Right atrium auricular region (tissue), 2 donors: ENCODE measurements around the gene FOXO4. TPM values are rescaled to one million over a fixed set of nuclear protein-coding genes. Genes with fewer than 3 reads are reported as not detected.
"Not testable (repeated sequence)": the region's sequence is repeated elsewhere in the genome, so short reads cannot be mapped to it uniquely, and the experiment has no call there.

Experiments used
- DNase-seq: peaks from one replicate; pipeline ENCODE4 v3.0.0-alpha.2; 2019; ENCODE audit warnings: low spot score
- H3K27ac ChIP-seq, 2 donors: fragments of 200-600 bp; sonication (generic); 1 replicate in 1 of 2; 2 replicates in 1 of 2; pipeline ENCODE4 v1.5.1; 2016 to 2019
- H3K27me3 ChIP-seq, 2 donors: fragments of 200-600 bp; sonication (generic); one replicate each; pipeline versions ENCODE4 v1.5.1 to v1.6.0; 2017 to 2019
- H3K36me3 ChIP-seq: fragments of 200-600 bp; sonication (generic); one replicate; pipeline ENCODE4 v1.5.1; 2016
- H3K4me1 ChIP-seq, 2 donors: fragments of 200-600 bp; sonication (generic); one replicate each; pipeline versions ENCODE4 v1.5.1 to v1.6.0; 2017 to 2019
- H3K4me3 ChIP-seq, 2 donors: fragments of 200-600 bp; sonication (generic); 1 replicate in 1 of 2; 2 replicates in 1 of 2; pipeline ENCODE4 v1.5.1; 2017 to 2019; ENCODE audit warnings: mild to moderate bottlenecking in 1 of 2, moderate library complexity in 1 of 2
- H3K9me3 ChIP-seq, 2 donors: fragments of 200-600 bp; sonication (generic); one replicate each; pipeline ENCODE4 v1.5.1; 2019
- total RNA-seq, 2 donors: library from RNA; depleted of rRNA; stranded (reverse); fragments of >200 nt; gene quantifications; one replicate each; pipeline ENCODE4 v1.1.0, GENCODE V29; 2016
- TF ChIP-seq, protein P1 (sequence below), 2 donors: fragments of 200-600 bp; sonication (generic); IDR thresholded peaks; one replicate each; pipeline ENCODE4 v1.5.1; 2019; ENCODE audit warnings: antibody characterized with exemption in 2 of 2

Gene FOXO4, protein sequence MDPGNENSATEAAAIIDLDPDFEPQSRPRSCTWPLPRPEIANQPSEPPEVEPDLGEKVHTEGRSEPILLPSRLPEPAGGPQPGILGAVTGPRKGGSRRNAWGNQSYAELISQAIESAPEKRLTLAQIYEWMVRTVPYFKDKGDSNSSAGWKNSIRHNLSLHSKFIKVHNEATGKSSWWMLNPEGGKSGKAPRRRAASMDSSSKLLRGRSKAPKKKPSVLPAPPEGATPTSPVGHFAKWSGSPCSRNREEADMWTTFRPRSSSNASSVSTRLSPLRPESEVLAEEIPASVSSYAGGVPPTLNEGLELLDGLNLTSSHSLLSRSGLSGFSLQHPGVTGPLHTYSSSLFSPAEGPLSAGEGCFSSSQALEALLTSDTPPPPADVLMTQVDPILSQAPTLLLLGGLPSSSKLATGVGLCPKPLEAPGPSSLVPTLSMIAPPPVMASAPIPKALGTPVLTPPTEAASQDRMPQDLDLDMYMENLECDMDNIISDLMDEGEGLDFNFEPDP
- total RNA-seq, result 10 to 100 TPM; 12.4 to 17.0 TPM

DNA sequence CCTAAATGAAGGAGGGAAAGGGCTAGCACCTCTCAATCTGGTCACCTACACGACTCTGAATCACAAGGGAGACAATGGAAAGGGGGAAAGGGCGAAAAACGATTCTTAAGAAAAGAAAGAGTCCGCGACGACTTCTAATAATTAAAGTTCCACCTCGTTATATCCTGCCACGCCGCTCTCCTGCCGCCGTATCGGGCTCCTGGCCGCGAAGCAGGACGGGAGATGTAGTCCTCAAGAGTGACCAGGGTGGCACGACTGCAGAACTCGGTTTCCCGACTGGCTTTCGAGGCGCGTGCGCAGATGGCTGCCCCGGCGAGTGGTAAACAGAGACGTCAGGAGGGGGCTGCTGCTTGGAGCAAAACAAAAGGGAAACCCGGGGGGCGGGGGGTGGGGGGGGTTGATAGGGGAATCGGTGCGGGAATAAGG lies at the start of gene FOXO4:
Gene FOXO4 (plus strand): TSS at position 297 of the 426 bp plus-strand sequence. CDS start 678 bp downstream, outside the sequence.
- H3K4me1 ChIP-seq, result peaks cover 0 to 13% of the 10 kb centered on the region in 2 donors
- no peaks in the 10 kb centered on the region for H3K27me3 ChIP-seq
- peak within 1 kb of the TSS; percentile 45 to 54 for H3K4me3 ChIP-seq
- peak; percentile 92 for DNase-seq
- no peaks in the 10 kb centered on the region for H3K9me3 ChIP-seq
- peak within 1 kb of the TSS; percentile 67 to 73 for H3K27ac ChIP-seq
- no peaks in the 10 kb centered on the region for H3K36me3 ChIP-seq
- TF ChIP-seq, protein P1, sequence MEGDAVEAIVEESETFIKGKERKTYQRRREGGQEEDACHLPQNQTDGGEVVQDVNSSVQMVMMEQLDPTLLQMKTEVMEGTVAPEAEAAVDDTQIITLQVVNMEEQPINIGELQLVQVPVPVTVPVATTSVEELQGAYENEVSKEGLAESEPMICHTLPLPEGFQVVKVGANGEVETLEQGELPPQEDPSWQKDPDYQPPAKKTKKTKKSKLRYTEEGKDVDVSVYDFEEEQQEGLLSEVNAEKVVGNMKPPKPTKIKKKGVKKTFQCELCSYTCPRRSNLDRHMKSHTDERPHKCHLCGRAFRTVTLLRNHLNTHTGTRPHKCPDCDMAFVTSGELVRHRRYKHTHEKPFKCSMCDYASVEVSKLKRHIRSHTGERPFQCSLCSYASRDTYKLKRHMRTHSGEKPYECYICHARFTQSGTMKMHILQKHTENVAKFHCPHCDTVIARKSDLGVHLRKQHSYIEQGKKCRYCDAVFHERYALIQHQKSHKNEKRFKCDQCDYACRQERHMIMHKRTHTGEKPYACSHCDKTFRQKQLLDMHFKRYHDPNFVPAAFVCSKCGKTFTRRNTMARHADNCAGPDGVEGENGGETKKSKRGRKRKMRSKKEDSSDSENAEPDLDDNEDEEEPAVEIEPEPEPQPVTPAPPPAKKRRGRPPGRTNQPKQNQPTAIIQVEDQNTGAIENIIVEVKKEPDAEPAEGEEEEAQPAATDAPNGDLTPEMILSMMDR (IDR thresholded peaks at IDR 0.05), result no peak

DNA sequence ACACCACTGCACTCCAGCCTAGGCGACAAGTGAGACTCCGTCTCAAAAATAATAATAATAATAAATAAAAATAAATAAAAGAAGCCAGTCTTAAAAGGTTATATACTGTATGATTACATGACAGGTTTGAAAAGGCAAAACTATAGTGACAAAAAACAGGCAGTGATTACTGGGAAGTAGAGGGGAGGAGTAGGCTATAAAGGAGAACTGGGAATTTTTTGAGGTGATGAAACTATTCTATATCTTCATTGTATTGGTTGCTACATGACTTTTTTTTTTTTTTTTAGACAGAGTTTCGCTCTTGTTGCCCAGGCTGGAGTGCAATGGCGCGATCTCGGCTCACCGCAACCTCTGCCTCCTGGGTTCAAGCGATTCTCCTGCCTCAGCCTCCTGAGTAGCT lies 47.8 kb upstream of the FOXO4 start:
- not testable (repeated sequence) for H3K36me3 ChIP-seq, H3K4me1 ChIP-seq, H3K27me3 ChIP-seq, H3K27ac ChIP-seq, H3K4me3 ChIP-seq, H3K9me3 ChIP-seq, DNase-seq

DNA sequence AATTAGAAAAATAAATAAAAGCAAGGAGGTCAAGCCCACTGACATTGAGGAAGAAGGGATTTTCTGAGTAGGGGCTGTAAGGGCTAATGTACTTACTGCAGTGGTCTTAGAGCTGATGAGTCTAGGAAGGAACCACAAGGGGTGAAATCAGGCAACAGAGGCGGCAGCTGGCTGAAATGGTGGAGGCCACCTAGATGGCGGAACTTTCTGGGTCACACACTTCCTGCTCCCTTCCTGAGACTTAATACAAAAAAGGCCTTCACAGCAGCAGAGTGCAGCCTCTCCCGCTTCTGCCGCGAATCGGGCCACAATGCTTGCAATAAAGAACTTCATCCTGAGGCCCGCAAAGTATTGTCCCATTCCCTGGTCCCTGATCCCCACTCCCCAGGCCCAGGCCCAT lies 42.9 kb upstream of the FOXO4 start:
- peak overlapping the region in 1 of 2 donors; percentile 35 for H3K4me3 ChIP-seq
- no peaks in the 10 kb centered on the region for H3K27me3 ChIP-seq
- no peaks in the 10 kb centered on the region for H3K9me3 ChIP-seq
- no peak overlapping the region for H3K27ac ChIP-seq
- DNase-seq, result no peak
- TF ChIP-seq, protein P1 (IDR thresholded peaks at IDR 0.05), result no peak
- H3K4me1 ChIP-seq, result no peaks in the 10 kb centered on the region
- H3K36me3 ChIP-seq, result no peaks in the 10 kb centered on the region

DNA sequence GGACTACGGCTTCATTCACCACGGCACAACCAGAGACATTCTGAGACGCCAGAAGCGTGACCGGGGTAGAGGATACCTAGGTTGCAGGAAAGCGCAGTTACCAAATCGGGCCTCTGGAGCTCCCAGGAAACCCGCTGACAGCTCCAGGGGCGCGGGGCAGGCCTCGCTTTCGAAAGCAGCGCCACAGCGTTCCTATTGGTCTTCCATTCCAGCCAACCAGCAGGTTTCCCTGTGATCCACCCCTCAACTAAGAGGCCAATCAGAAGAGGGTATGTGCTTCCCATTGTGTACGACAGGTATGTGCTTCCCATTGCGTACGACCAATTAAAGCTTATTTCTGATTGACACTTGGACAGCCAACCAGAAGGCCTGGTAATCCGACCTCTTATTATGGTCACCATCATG lies 42.4 kb upstream of the FOXO4 start:
- DNase-seq, result no peak
- H3K4me3 ChIP-seq, result peak overlapping the region in 1 of 2 donors; percentile 35

DNA sequence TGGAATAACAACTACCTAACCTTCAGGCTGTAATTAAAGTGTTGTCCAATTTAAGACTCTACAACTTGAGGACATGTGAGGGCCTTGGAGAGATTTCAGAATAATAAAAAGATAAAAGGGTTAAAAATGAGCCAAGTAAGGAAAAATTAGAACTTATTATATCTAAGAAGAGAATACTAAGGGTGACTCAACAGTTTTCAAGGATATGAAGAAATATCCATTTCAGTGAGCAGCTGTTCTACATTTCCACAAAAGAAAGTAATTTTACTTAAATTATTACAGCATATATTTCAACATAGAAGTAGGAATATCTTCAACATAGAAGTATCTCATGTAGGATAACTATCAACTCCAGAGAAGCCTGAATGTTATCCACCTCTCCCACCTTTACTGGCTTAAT lies 38.8 kb upstream of the FOXO4 start:
- Histone ChIP-seq H3K36me3 (peaks cover 13% of the 10 kb centered on the region), H3K9me3 (no peaks in the 10 kb centered on the region), H3K4me1 (no peaks in the 10 kb centered on the region), H3K27ac (no peak overlapping the region), H3K27me3 (no peaks in the 10 kb centered on the region), H3K4me3 (no peak overlapping the region)
- DNase-seq, result no peak
- TF ChIP-seq, protein P1 (IDR thresholded peaks at IDR 0.05), result no peak

More for the DNA sequence above, 42.4 kb upstream of the FOXO4 start:
- no peak overlapping the region for H3K27ac ChIP-seq
- H3K36me3 ChIP-seq, result no peaks in the 10 kb centered on the region
- H3K9me3 ChIP-seq, result no peaks in the 10 kb centered on the region
- H3K4me1 ChIP-seq, result no peaks in the 10 kb centered on the region
- no peaks in the 10 kb centered on the region for H3K27me3 ChIP-seq
- TF ChIP-seq, protein P1 (IDR thresholded peaks at IDR 0.05), result no peak

DNA sequence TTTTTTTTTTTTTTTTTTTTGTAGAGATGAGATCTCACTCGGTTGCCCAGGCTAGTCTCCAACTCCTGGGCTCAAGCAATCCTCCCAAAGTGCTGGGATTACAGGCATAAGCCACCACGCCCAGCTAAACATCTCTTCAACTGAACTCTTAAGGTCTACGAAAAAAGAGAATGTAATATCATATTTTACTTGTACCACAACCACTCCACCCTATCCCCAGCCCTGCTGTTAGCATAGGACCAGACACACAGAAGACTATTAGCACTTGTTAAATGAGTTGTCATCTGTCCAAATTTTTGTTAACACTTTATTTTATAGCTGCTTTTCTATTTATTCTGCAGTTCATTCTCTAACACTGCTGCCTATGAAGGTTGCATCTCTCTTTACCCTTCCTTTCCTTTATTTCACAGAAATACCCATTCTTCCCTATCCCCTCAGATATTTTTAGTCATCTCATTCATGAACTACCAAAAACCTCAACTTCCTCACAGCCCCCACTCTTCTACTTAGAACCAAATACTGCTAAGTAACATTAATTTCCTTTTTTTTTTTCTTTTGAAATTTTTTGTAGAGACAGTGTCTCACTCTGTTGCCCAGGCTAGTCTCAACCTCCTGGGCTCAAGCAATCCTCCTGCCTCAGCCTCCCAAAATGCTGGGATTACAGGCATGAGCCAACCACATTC lies 37.7 kb upstream of the FOXO4 start:
- no peaks in the 10 kb centered on the region for H3K4me1 ChIP-seq
- H3K4me3 ChIP-seq, result no peak overlapping the region
- DNase-seq, result no peak
- H3K9me3 ChIP-seq, result no peaks in the 10 kb centered on the region
- peaks cover 13% of the 10 kb centered on the region for H3K36me3 ChIP-seq
- TF ChIP-seq, protein P1 (IDR thresholded peaks at IDR 0.05), result no peak
- no peaks in the 10 kb centered on the region for H3K27me3 ChIP-seq
- H3K27ac ChIP-seq, result no peak overlapping the region
